Skeletal muscle satellite cell (primary cell): ENCODE measurements around the gene C16orf74.
A peak's percentile ranks its signal among the peaks of the same experiment; 100 is the strongest.

Experiments used
- H3K27me3 ChIP-seq: 2 replicates; pipeline ENCODE4 v1.7.0; 2013; ENCODE audit warnings: low read length; ENCODE audit not compliant: control insufficient read depth, insufficient read depth
- H3K36me3 ChIP-seq: 2 replicates; pipeline ENCODE4 v1.7.0; 2013; ENCODE audit warnings: mild to moderate bottlenecking, control low read depth, low read length; ENCODE audit not compliant: insufficient read depth
- H3K4me1 ChIP-seq: 2 replicates; pipeline ENCODE4 v1.7.0; 2013; ENCODE audit warnings: low read length; ENCODE audit not compliant: control insufficient read depth, insufficient read depth
- H3K4me2 ChIP-seq: 2 replicates; pipeline ENCODE4 v1.7.0; 2013; ENCODE audit warnings: mild to moderate bottlenecking, low read length
- H3K4me3 ChIP-seq: 2 replicates; pipeline ENCODE4 v1.7.0; 2013; ENCODE audit warnings: low read length
- H3K9ac ChIP-seq: 2 replicates; pipeline ENCODE4 v1.7.0; 2013; ENCODE audit warnings: mild to moderate bottlenecking, low read depth, low read length, moderate library complexity
- H3K9me3 ChIP-seq: replicated peaks from 2 replicates; pipeline ENCODE4 v1.7.0; 2013; ENCODE audit warnings: mild to moderate bottlenecking, control low read depth, low read length

C16orf74 gene

DNA sequence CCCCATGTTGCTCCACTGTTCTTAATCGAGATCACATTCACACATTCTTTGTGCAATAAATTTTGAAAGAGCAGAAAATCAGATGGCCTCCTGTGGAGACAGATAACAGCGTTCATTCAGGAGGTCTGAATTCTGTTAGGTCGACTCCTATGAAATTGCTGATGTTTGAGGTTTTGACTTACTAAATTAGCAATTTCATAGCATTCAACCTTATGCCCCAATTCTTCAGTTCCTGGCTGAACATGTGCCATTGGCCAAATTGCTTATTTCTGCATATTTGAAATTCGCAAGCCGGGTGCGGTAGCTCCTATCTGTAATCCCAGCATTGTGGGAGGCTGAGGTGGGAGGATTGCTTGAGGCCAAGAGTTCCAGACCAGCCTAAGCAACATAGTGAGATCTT lies 22.1 kb upstream of the C16orf74 start:
- Histone ChIP-seq H3K4me2 (no peak overlapping the region), H3K4me1 (peaks cover 12% of the 10 kb centered on the region), H3K27me3 (no peaks in the 10 kb centered on the region), H3K9ac (no peak overlapping the region), H3K36me3 (peaks cover 19% of the 10 kb centered on the region), H3K4me3 (no peak overlapping the region), H3K9me3 (no peaks in the 10 kb centered on the region)

DNA sequence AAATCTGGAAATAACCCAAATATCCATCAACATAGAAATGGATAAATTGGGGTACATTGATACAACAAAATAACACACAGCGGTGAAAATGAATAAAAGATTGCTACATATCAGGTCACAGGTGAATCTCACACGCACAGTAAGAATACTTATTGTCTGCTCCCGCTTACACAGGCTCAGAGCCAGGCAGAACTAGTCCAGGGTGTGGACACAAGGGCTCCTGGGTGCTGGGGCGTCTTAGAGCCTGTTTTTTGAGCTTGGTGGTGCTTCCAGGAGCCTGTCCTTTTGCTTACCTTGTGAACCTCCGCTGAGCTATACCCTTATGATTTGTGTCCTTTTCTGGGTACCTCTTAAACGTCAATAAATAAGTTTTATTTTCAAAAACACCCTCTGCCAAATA lies 19.8 kb upstream of the C16orf74 start:
- H3K36me3 ChIP-seq, result peaks cover 5% of the 10 kb centered on the region
- H3K27me3 ChIP-seq, result no peaks in the 10 kb centered on the region
- peaks cover 17% of the 10 kb centered on the region for H3K4me1 ChIP-seq
- H3K9ac ChIP-seq, result no peak overlapping the region
- no peaks in the 10 kb centered on the region for H3K9me3 ChIP-seq
- H3K4me3 ChIP-seq, result no peak overlapping the region
- H3K4me2 ChIP-seq, result no peak overlapping the region

DNA sequence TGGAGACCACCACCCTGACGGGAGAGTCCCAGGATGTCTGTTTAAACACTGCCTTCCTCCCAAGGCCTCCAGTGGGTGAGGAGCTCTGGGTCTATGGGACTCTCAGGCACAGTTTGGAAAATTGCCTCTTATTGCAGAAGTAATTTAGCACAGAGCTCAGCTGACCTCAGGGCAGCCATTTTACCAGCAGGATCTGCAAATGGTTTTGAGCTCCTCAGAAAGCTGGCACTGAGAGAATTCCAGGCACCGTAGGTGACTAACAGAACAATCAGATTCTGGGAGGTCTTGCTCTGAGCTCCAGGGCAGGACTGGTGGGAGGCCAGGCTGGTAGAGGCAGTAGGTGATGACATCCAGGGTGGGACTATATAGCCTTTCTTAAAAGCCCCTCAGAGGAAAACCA lies 17.3 kb upstream of the C16orf74 start:
- Histone ChIP-seq H3K9me3 (no peaks in the 10 kb centered on the region), H3K4me3 (no peak overlapping the region), H3K36me3 (peaks cover 5% of the 10 kb centered on the region), H3K27me3 (peaks cover 7% of the 10 kb centered on the region), H3K4me1 (peaks cover 17% of the 10 kb centered on the region), H3K4me2 (peak overlapping the region; percentile 6), H3K9ac (no peak overlapping the region)

DNA sequence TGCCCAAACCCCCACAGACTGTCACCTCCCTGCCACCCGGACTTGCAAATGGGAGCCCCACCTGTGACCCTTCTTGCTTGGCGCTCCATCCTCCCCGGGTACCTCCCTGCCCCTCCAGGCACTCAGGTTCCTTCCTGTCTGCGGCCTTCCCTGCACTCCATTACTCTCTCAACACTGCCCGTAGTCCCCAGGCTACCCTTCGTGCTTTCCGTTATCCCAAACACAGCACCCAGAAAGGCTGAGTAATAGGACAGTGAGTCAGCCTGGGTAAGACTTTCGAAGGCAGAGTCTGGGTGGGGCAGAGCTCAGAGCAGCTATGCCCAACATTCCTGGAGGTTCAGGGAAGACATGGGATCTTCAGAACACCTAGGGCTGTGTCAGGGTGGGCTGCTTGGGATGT lies 16.6 kb upstream of the C16orf74 start:
- H3K9ac ChIP-seq, result peak overlapping the region; percentile 26

DNA sequence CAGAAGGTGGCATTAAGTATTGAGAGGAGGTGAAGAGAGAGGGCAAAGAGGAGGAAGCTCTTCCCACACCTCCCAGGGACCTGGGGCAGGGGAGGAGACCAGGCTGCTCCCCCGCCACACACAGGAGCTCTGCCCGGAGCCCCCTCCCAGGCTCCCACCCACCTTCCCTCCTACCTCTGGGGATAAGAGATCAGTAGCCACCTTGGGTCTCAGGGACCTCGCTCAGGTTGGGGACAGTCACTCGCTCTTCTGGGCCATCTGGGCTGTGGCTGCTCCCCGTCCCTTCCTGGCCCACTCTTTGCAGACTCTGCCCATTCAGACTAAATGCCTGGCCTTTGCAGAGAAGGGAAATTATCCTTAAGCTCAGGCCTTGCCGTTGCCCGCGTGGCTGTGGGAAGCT lies 14.9 kb upstream of the C16orf74 start:
- no peaks in the 10 kb centered on the region for H3K9me3 ChIP-seq
- no peak overlapping the region for H3K9ac ChIP-seq
- peaks cover 25% of the 10 kb centered on the region for H3K27me3 ChIP-seq
- H3K4me1 ChIP-seq, result peaks cover 17% of the 10 kb centered on the region
- H3K4me2 ChIP-seq, result no peak overlapping the region
- H3K36me3 ChIP-seq, result peaks cover 3% of the 10 kb centered on the region
- H3K4me3 ChIP-seq, result no peak overlapping the region

More for the DNA sequence above, 16.6 kb upstream of the C16orf74 start:
- H3K4me1 ChIP-seq, result peaks cover 17% of the 10 kb centered on the region
- H3K4me2 ChIP-seq, result peak overlapping the region; percentile 55
- no peaks in the 10 kb centered on the region for H3K9me3 ChIP-seq
- no peak overlapping the region for H3K4me3 ChIP-seq
- H3K36me3 ChIP-seq, result peaks cover 5% of the 10 kb centered on the region
- H3K27me3 ChIP-seq, result peaks cover 14% of the 10 kb centered on the region

DNA sequence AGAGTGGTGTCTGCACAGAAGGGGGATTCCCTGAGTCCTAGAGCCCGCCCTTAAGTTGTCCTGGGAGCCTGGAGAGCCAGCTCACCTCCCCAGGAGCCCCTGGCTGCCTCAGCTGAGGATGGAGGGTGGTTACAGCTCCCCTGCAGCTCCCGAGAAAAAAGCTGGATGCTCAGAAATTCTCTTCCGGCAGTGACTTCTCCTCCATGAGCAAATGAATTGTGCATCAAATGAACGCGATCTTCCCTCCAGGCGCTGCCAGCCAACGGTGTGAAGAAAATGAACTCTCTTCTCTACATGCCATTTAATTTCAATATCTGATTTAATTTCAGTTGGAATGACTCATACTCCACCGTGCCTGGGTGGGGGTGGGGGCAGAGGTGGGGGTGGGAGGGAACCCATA lies 14.3 kb upstream of the C16orf74 start:
- Histone ChIP-seq H3K4me1 (peaks cover 17% of the 10 kb centered on the region), H3K36me3 (no peaks in the 10 kb centered on the region), H3K9me3 (no peaks in the 10 kb centered on the region), H3K4me2 (no peak overlapping the region), H3K9ac (no peak overlapping the region), H3K27me3 (peaks cover 31% of the 10 kb centered on the region), H3K4me3 (no peak overlapping the region)

DNA sequence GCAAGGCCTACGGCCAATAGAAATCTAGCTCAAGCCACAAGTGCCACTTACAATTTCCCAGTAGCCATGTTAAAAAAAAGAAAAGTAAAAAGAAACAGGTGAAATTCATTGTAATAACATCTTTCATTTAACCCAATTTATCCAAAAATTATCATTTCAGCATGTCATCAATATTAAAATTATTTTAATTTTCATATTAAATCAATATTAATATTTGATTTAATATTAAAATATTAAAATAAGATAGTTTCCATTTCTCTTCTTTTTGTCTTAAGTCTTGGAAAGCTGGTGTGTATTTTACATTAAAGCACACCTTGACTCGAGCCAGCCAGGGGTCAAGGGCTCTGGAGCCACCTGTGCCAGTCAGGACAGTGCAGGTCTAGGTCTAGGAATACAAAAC lies 12.7 kb upstream of the C16orf74 start:
- no peaks in the 10 kb centered on the region for H3K36me3 ChIP-seq
- peaks cover 17% of the 10 kb centered on the region for H3K4me1 ChIP-seq
- no peak overlapping the region for H3K4me2 ChIP-seq
- H3K9ac ChIP-seq, result no peak overlapping the region
- H3K9me3 ChIP-seq, result no peaks in the 10 kb centered on the region
- no peak overlapping the region for H3K4me3 ChIP-seq
- peaks cover 40% of the 10 kb centered on the region for H3K27me3 ChIP-seq

DNA sequence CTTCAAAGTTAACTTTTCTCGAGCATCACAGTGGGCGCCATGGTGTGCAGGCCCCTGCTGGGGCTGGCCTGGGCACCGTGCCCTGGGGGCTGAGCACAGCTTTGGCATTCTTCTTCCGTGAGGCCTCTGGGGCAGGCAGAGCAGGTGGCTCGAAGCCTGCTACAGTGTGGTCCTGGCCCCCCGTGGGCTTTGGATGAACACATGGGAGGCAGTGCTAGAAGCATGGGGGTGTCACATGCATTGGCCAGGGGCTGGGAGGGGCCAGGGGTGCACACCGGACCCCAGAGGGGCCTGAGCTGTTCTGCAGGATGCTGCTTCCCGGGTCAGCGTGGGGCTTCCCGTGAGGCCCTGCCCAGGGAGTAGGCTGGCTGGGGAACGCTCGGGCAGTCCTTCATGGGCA lies 12.1 kb upstream of the C16orf74 start:
- no peaks in the 10 kb centered on the region for H3K9me3 ChIP-seq
- H3K4me1 ChIP-seq, result peaks cover 14% of the 10 kb centered on the region
- H3K4me3 ChIP-seq, result no peak overlapping the region
- H3K4me2 ChIP-seq, result no peak overlapping the region
- H3K27me3 ChIP-seq, result peaks cover 40% of the 10 kb centered on the region
- no peaks in the 10 kb centered on the region for H3K36me3 ChIP-seq
- H3K9ac ChIP-seq, result no peak overlapping the region

DNA sequence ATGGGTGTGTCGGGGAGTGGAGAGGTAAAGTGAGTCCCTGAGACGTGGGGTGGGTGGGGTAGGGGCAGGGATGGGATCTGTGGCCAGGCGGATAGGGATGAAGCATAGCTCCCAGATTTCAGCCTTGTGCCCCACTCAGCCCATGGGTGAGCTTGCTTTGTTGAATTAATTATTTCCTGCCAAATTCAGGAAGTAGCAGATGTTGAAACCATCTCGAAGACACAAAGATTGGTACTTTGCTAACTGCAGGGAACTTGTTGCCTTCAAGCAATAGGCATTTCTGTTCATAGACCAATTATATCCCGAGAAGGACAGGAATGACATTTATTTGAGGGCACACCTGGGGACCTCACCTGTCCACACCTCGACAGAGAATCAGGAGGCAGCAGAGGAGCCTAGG lies 11.0 kb upstream of the C16orf74 start:
- no peak overlapping the region for H3K9ac ChIP-seq
- H3K4me2 ChIP-seq, result no peak overlapping the region
- H3K4me3 ChIP-seq, result no peak overlapping the region
- H3K4me1 ChIP-seq, result peaks cover 16% of the 10 kb centered on the region
- H3K36me3 ChIP-seq, result no peaks in the 10 kb centered on the region
- no peaks in the 10 kb centered on the region for H3K9me3 ChIP-seq
- H3K27me3 ChIP-seq, result peaks cover 40% of the 10 kb centered on the region

DNA sequence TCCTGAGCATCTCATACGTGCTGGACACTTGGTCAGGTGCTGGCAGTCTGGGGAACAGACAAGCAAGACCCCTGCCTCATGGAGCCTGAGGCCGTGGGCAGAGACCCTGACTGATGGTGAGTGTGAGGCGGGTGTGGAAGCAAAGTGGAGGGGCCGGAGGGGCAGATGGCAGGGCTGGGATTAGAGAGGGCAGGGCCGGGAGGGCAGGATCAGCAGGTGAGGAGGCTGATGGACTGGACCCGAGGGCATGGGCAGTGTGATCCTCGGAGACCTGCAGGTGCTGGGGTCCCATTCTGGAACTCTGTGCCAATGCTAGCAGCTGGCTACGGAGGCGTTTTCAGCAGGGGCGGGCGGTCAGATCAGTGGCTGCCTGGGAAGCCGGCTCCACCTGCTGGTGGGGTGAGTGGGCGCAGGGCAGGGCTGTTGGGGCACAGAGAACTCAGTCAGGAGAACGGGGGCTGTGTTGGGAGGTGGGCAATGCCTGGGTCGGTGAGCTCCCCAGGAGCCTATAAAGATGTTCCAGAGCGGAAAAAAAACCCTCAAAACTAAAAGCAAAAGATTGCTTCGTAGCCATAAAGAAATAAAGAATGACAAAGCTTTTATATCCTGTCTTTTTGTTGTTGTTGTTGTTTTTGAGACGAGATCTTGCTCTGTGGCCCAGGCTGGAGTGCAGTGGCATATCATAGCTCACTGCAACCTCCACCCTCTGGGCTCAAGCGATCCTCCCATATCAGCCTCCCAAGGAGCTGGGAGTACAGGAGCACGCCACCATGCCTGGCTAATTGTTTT lies 8.9 kb upstream of the C16orf74 start:
- Histone ChIP-seq H3K9me3 (no peaks in the 10 kb centered on the region), H3K4me1 (peaks cover 22% of the 10 kb centered on the region), H3K36me3 (no peaks in the 10 kb centered on the region), H3K4me2 (no peak overlapping the region), H3K4me3 (no peak overlapping the region), H3K27me3 (peaks cover 37% of the 10 kb centered on the region), H3K9ac (no peak overlapping the region)

DNA sequence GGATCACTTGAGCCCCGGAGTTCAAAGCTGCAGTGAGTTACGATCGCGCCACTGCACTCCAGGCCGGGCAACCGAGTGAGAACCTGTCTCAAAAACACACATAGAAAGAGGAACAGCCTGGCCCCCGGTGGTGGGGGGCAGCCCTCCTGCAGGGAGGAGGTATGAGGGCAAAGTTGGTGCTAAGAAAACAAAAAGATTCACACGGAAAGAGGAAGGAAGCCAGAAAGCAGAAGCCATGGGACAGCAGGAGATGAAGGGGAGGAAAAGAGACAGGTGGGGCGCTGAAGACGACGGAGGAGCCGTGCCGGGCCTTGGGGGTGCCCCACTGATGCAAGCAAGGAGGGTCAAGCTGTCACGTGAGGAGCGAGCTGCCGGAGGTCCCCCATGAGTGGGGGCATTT lies 8.2 kb upstream of the C16orf74 start:
- no peaks in the 10 kb centered on the region for H3K9me3 ChIP-seq
- peaks cover 22% of the 10 kb centered on the region for H3K4me1 ChIP-seq
- H3K9ac ChIP-seq, result no peak overlapping the region
- H3K4me3 ChIP-seq, result no peak overlapping the region
- H3K4me2 ChIP-seq, result no peak overlapping the region
- H3K36me3 ChIP-seq, result no peaks in the 10 kb centered on the region
- H3K27me3 ChIP-seq, result peaks cover 39% of the 10 kb centered on the region

DNA sequence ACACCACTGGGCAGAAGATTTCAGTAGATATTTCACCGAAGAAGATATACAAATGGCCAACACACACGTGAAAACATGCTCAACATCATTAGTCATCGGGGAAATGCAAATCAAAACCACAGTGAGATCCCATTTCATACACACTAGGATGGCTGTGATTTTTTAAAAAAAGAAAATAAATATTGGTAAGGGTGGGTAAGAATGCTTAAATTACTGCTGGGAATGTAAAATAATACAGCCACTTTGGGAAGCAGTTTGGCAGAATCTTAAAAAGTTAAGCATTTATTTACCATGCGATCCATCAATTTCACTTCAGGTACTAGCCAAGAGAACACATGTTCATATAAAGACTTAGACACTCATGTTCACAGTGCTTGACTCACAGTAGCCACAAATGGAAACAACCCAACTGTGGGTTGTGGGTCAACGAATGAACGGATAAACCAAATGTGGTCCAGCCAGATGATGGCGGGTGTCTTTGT lies 6.5 kb upstream of the C16orf74 start:
- peaks cover 33% of the 10 kb centered on the region for H3K4me1 ChIP-seq
- no peak overlapping the region for H3K4me3 ChIP-seq
- H3K36me3 ChIP-seq, result no peaks in the 10 kb centered on the region
- H3K27me3 ChIP-seq, result peaks cover 32% of the 10 kb centered on the region
- H3K4me2 ChIP-seq, result peak overlapping the region; percentile 37
- no peak overlapping the region for H3K9ac ChIP-seq
- H3K9me3 ChIP-seq, result no peaks in the 10 kb centered on the region
